Skeletal muscle satellite cell (primary cell): ENCODE measurements around the gene IRX3.
"Not testable (repeated sequence)": the region's sequence is repeated elsewhere in the genome, so short reads cannot be mapped to it uniquely, and the experiment has no call there.

ENCODE experiments used
- H3K27me3 ChIP-seq: 2 replicates; pipeline ENCODE4 v1.7.0; 2013; ENCODE audit warnings: low read length; ENCODE audit not compliant: control insufficient read depth, insufficient read depth
- H3K36me3 ChIP-seq: 2 replicates; pipeline ENCODE4 v1.7.0; 2013; ENCODE audit warnings: mild to moderate bottlenecking, control low read depth, low read length; ENCODE audit not compliant: insufficient read depth
- H3K4me1 ChIP-seq: 2 replicates; pipeline ENCODE4 v1.7.0; 2013; ENCODE audit warnings: low read length; ENCODE audit not compliant: control insufficient read depth, insufficient read depth
- H3K4me2 ChIP-seq: 2 replicates; pipeline ENCODE4 v1.7.0; 2013; ENCODE audit warnings: mild to moderate bottlenecking, low read length
- H3K4me3 ChIP-seq: 2 replicates; pipeline ENCODE4 v1.7.0; 2013; ENCODE audit warnings: low read length
- H3K9ac ChIP-seq: 2 replicates; pipeline ENCODE4 v1.7.0; 2013; ENCODE audit warnings: mild to moderate bottlenecking, low read depth, low read length, moderate library complexity
- H3K9me3 ChIP-seq: replicated peaks from 2 replicates; pipeline ENCODE4 v1.7.0; 2013; ENCODE audit warnings: mild to moderate bottlenecking, control low read depth, low read length

Gene IRX3

GRCh38 chr16:54266363-54266955 lies 20.1 kb downstream of the IRX3 start:
- Histone ChIP-seq H3K4me3 (no peak overlapping the region), H3K4me1 (no peaks in the 10 kb centered on the region), H3K36me3 (no peaks in the 10 kb centered on the region), H3K4me2 (no peak overlapping the region), H3K9ac (no peak overlapping the region), H3K9me3 (no peaks in the 10 kb centered on the region), H3K27me3 (no peaks in the 10 kb centered on the region)

DNA sequence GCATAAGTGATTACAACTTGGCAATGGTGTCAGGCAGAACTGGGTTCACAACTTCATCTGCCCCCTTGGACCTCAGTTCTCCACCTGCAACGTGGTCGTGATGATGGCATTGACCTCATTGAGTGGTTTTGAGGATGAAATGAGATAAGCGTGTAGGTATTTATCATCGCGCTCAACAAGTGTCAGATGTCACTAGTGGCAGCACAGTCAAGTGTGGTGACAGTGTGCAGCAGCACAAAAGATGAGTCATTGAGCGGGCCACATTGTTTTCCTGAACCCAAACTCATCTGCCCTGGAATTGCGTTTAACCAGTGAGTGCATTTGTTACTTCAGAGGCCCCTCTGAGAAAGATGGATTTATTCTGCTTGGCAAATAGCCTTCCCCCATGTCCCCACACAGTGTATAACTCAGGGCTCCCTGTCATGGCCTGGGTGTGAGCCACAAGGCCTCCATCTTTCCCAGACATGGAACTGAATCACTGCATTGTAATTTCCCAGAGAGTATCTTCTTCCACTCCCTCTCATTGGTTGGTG lies 20.9 kb downstream of the IRX3 start:
- Histone ChIP-seq H3K4me3 (no peak overlapping the region), H3K9ac (no peak overlapping the region), H3K4me1 (no peaks in the 10 kb centered on the region), H3K9me3 (no peaks in the 10 kb centered on the region), H3K27me3 (no peaks in the 10 kb centered on the region), H3K36me3 (no peaks in the 10 kb centered on the region), H3K4me2 (no peak overlapping the region)

DNA sequence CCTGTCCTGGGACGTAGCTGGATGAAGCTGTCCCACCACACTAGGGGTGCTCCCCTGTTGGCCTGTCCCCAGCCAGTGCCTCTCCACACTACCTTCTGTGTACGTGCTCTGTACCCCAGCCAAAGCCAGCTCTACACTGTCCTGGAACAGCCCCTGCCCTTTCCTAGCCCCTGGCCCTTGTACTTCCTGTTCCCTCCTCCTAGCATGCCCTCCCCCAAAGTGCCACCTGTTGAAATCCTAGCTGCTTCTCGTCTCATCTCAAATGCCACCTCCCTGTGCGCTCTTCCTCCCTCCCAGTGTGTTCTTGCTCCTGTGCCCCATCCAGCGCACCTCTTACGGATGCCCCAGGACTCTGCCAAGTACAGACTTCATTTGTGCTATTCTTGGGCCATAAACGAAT lies 33.5 kb downstream of the IRX3 start:
- Histone ChIP-seq H3K4me3 (no peak overlapping the region), H3K9ac (no peak overlapping the region)

GRCh38 chr16:54248863-54249710 lies 37.5 kb downstream of the IRX3 start:
- Histone ChIP-seq H3K4me1 (no peaks in the 10 kb centered on the region), H3K36me3 (no peaks in the 10 kb centered on the region), H3K9ac (no peak overlapping the region), H3K27me3 (peaks cover 16% of the 10 kb centered on the region), H3K4me2 (no peak overlapping the region), H3K4me3 (no peak overlapping the region), H3K9me3 (no peaks in the 10 kb centered on the region)

More for the DNA sequence above, 33.5 kb downstream of the IRX3 start:
- no peaks in the 10 kb centered on the region for H3K36me3 ChIP-seq
- peaks cover 12% of the 10 kb centered on the region for H3K27me3 ChIP-seq
- H3K9me3 ChIP-seq = no peaks in the 10 kb centered on the region
- no peaks in the 10 kb centered on the region for H3K4me1 ChIP-seq
- no peak overlapping the region for H3K4me2 ChIP-seq

DNA sequence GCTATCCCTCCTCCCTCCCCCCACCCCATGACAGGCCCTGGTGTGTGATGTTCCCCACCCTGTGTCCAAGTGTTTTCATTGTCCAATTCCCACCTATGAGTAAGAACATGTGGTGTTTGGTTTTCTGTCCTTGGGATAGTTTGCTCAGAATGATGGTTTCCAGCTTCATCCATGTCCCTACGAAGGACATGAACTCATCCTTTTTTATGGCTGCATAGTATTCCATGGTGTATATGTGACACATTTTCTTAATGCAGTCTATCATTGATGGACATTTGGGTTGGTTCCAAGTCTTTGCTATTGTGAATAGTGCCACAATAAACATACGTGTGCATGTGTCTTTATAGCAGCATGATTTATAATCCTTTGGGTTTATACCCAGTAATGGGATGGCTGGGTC lies 38.9 kb downstream of the IRX3 start:
- H3K36me3 ChIP-seq, H3K9ac ChIP-seq, H3K9me3 ChIP-seq, H3K4me2 ChIP-seq, H3K4me1 ChIP-seq, H3K4me3 ChIP-seq: not testable (repeated sequence)
- H3K27me3 ChIP-seq = peaks cover 19% of the 10 kb centered on the region

DNA sequence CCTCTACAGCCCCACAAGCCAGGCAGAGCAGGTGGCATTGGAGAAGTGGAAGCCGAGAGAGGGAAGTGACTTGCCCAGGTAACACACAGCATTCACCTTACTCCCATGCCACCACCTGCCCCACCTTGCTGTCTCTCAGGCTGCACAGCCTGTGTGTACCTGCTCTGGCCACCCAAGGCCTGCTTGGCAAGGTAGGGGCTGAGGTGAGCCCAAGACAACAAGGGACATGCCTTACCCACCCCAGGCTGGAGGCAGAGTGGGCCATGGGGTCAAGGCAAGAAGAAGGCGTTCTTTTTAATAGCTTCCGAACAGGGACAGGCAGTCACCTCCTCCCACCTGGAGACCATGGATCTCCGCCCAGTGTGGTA lies 40.1 kb downstream of the IRX3 start:
- Histone ChIP-seq H3K9me3 (no peaks in the 10 kb centered on the region), H3K4me1 (no peaks in the 10 kb centered on the region), H3K9ac (no peak overlapping the region)

GRCh38 chr16:54245788-54246453 lies 40.7 kb downstream of the IRX3 start:
- peaks cover 22% of the 10 kb centered on the region for H3K27me3 ChIP-seq
- H3K9ac ChIP-seq = no peak overlapping the region
- no peak overlapping the region for H3K4me2 ChIP-seq
- no peaks in the 10 kb centered on the region for H3K9me3 ChIP-seq
- no peaks in the 10 kb centered on the region for H3K4me1 ChIP-seq
- no peaks in the 10 kb centered on the region for H3K36me3 ChIP-seq
- H3K4me3 ChIP-seq = no peak overlapping the region

More for the DNA sequence above, 40.1 kb downstream of the IRX3 start:
- Histone ChIP-seq H3K4me2 (no peak overlapping the region), H3K27me3 (peaks cover 19% of the 10 kb centered on the region), H3K4me3 (no peak overlapping the region), H3K36me3 (no peaks in the 10 kb centered on the region)

DNA sequence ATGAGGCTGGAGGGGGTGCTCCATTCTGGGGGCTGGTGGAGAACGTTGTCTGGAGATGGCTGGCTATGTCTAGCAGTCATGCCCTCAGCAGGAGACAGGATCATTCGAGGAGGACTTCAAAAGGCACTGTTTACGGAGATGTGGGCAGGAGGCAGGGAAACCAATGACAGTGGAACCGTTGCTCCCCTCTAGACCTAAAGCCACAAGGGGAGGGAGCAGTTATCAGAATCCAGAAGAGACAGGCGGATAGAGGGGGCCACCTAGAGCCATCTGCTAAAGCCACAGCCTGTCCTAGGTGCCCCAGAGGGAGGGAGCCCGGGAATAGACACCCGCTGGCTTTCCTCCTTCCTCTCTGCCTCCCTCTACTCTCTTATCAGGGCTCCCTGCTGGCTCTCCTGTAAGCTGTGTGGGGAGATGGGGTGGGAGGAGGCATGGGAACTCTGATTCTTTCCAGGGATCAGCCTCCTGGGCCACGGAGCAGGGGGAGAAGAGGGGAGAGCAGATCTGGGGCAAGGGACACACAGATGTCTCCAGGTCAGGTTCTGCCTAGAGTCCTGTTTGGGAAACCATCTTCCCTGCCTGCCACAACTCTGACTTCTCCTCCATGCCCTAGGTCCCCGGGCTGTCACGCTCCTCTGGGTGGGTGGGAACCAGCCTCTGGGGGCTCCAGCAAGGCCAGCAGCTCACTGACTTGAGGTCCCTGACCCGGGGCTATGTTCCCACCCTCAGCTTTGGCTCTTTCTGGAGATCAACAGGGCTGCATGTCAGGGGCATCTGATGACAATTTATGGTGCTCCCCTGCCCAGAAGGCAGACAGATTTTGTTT lies 42.3 kb downstream of the IRX3 start:
- H3K4me2 ChIP-seq = no peak overlapping the region
- peaks cover 23% of the 10 kb centered on the region for H3K27me3 ChIP-seq
- no peak overlapping the region for H3K9ac ChIP-seq
- H3K36me3 ChIP-seq = no peaks in the 10 kb centered on the region
- no peak overlapping the region for H3K4me3 ChIP-seq
- H3K4me1 ChIP-seq = no peaks in the 10 kb centered on the region
- no peaks in the 10 kb centered on the region for H3K9me3 ChIP-seq

GRCh38 chr16:54243202-54243601 lies 43.4 kb downstream of the IRX3 start:
- Histone ChIP-seq H3K9me3 (no peaks in the 10 kb centered on the region), H3K4me2 (no peak overlapping the region), H3K9ac (no peak overlapping the region), H3K4me1 (no peaks in the 10 kb centered on the region), H3K36me3 (no peaks in the 10 kb centered on the region), H3K27me3 (peaks cover 17% of the 10 kb centered on the region), H3K4me3 (no peak overlapping the region)

GRCh38 chr16:54242199-54242598 lies 44.4 kb downstream of the IRX3 start:
- no peak overlapping the region for H3K4me2 ChIP-seq
- peaks cover 17% of the 10 kb centered on the region for H3K27me3 ChIP-seq
- H3K4me3 ChIP-seq = no peak overlapping the region
- no peaks in the 10 kb centered on the region for H3K4me1 ChIP-seq
- no peaks in the 10 kb centered on the region for H3K9me3 ChIP-seq
- no peak overlapping the region for H3K9ac ChIP-seq
- H3K36me3 ChIP-seq = no peaks in the 10 kb centered on the region

DNA sequence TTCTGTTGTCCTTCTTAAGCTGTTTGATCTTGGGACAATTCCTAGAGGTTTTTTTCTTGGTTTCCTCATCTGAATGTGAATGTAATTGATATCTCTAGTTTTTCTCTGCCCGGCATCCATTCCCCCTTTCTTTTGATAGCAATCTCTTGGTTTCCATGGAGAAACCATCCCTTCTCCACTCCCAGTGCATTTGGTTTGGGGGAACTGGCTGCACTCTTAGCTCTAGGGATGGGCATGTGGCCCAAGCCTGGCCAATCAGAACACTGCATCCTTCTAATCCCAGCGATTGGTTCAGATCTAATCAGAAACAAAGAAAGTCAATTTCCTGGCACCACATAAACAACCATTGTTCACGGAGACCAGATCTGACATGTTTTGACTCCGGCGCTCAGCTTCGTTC lies 45.1 kb downstream of the IRX3 start:
- no peaks in the 10 kb centered on the region for H3K4me1 ChIP-seq
- no peak overlapping the region for H3K4me2 ChIP-seq
- H3K36me3 ChIP-seq = no peaks in the 10 kb centered on the region
- no peaks in the 10 kb centered on the region for H3K9me3 ChIP-seq
- no peak overlapping the region for H3K4me3 ChIP-seq
- peaks cover 17% of the 10 kb centered on the region for H3K27me3 ChIP-seq
- H3K9ac ChIP-seq = no peak overlapping the region
